Upper lobe of right lung (tissue), 1 donor: Measurements from ENCODE around the gene ZNF211. TPM values are rescaled to one million over a fixed set of nuclear protein-coding genes. Genes with fewer than 3 reads are reported as not detected.

Experiments
- ATAC-seq: fragments of 200-7000 bp; cut with Tn5 transposase; one replicate; pipeline ENCODE4 v1.9.1; 2020; ENCODE audit warnings: mild to moderate bottlenecking, moderate library complexity
- DNase-seq: peaks from one replicate; pipeline ENCODE4 v3.0.0-alpha.2; 2020
- H3K27ac ChIP-seq: fragments of 200-600 bp; one replicate; pipeline ENCODE4 v1.8.0; 2022
- H3K27me3 ChIP-seq: fragments of 200-600 bp; one replicate; pipeline ENCODE4 v1.8.0; 2022; ENCODE audit warnings: mild to moderate bottlenecking
- H3K36me3 ChIP-seq: fragments of 200-600 bp; one replicate; pipeline ENCODE4 v1.8.0; 2022
- H3K4me1 ChIP-seq: fragments of 200-600 bp; one replicate; pipeline ENCODE4 v1.8.0; 2022
- H3K4me3 ChIP-seq: fragments of 200-600 bp; one replicate; pipeline ENCODE4 v1.8.0; 2022; ENCODE audit warnings: mild to moderate bottlenecking
- H3K9me3 ChIP-seq: fragments of 200-600 bp; one replicate; pipeline ENCODE4 v1.8.0; 2022
- intact Hi-C: fragments of 100-400 bp; cut with DNase I; formaldehyde crosslinking; loops from one replicate; pipeline ENCODE4 v1.11.0; 2022
- total RNA-seq: library from RNA; stranded (reverse); fragmentation: NEBNext Ultra II Directional; extraction: Animal tissue kit (Norgen Biotek cat#: 25700); gene quantifications from one replicate; pipeline ENCODE4 v1.2.1, GENCODE V29; 2021
- TF ChIP-seq, protein P1 (sequence below): fragments of 200-600 bp; IDR thresholded peaks from one replicate; pipeline ENCODE4 v1.8.0; 2022; ENCODE audit warnings: antibody characterized with exemption
- donor health status: DM: no; HTN: yes; CAD: no; lungs with severe emphysema.

The ZNF211 gene
- total RNA-seq, 1 donor from 2014 or later = 13.3 TPM

DNA sequence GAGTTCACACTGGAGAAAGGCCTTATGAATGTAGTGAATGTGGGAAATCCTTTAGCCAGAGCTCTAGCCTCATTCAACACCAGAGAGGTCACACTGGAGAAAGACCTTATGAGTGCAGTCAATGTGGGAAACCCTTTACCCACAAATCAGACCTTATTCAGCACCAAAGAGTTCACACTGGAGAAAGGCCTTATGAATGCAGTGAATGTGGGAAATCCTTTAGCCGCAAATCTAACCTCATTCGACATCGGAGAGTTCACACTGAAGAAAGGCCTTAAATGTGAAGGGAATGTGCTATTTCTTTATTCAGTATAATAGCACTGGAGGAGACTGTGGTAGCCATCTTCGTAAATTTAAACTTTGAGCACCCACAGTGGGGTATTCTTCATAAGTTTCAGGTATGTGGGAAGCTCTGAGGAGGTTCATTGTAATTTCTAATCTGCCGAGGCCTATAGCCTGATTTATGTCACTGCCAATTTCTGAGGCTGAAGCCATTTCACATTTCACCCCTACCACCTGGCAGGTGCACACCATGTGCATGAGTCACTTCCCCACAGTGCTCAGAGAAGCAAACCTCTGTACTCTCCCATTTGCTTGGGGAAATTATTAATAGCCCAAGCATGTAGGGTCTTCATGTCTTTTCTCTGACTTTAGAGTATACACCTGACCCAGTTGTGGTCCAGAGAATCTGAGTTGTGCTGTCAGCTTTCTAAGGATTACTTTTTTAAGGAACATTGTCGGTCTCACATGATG lies 55.2 kb downstream of the ZNF211 start:
- Histone ChIP-seq H3K36me3 (peaks cover 19% of the 10 kb centered on the region), H3K27me3 (no peaks in the 10 kb centered on the region), H3K4me1 (peaks cover 2% of the 10 kb centered on the region), H3K27ac (no peak overlapping the region), H3K9me3 (peaks cover 85% of the 10 kb centered on the region), H3K4me3 (no peak overlapping the region)
- DNase-seq = no peak
- intact Hi-C loops = no loop called here
- TF ChIP-seq, protein P1, sequence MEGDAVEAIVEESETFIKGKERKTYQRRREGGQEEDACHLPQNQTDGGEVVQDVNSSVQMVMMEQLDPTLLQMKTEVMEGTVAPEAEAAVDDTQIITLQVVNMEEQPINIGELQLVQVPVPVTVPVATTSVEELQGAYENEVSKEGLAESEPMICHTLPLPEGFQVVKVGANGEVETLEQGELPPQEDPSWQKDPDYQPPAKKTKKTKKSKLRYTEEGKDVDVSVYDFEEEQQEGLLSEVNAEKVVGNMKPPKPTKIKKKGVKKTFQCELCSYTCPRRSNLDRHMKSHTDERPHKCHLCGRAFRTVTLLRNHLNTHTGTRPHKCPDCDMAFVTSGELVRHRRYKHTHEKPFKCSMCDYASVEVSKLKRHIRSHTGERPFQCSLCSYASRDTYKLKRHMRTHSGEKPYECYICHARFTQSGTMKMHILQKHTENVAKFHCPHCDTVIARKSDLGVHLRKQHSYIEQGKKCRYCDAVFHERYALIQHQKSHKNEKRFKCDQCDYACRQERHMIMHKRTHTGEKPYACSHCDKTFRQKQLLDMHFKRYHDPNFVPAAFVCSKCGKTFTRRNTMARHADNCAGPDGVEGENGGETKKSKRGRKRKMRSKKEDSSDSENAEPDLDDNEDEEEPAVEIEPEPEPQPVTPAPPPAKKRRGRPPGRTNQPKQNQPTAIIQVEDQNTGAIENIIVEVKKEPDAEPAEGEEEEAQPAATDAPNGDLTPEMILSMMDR = no peak
- ATAC-seq = no peak

- intact Hi-C loops = no loop called here
- DNase-seq = no peak
- no peak for ATAC-seq
- Histone ChIP-seq H3K27ac (no peak overlapping the region), H3K4me1 (no peaks in the 10 kb centered on the region), H3K9me3 (peaks cover 80% of the 10 kb centered on the region), H3K27me3 (no peaks in the 10 kb centered on the region), H3K4me3 (no peak overlapping the region), H3K36me3 (peaks cover 19% of the 10 kb centered on the region)
- TF ChIP-seq, protein P1 = no peak
These were observed 56.8 kb downstream of the ZNF211 start for GRCh38 chr19:57689750-57690149.

Other genes starting within 250 kb of the ZNF211 start
- 18.6 TPM for gene ZNF548, start 243.3 kb upstream of the ZNF211 start, total RNA-seq
- 12.5 TPM for gene ZNF17, start 222.0 kb upstream of the ZNF211 start, total RNA-seq
- gene ZNF749, start 197.8 kb upstream of the ZNF211 start, total RNA-seq = 7.5 TPM
- 0.75 TPM for gene VN1R1, start 176.0 kb upstream of the ZNF211 start, total RNA-seq
- gene ZNF772, start 155.6 kb upstream of the ZNF211 start, total RNA-seq = 6.6 TPM
- gene ZNF419, start 145.4 kb upstream of the ZNF211 start, total RNA-seq = 9.6 TPM
- gene ZNF773, start 133.2 kb upstream of the ZNF211 start, total RNA-seq = 7.1 TPM
- gene ZNF549, start 105.8 kb upstream of the ZNF211 start, total RNA-seq = 6.4 TPM
- 6.3 TPM for gene ZNF550, start 73.3 kb upstream of the ZNF211 start, total RNA-seq
- gene ZNF416, start 54.3 kb upstream of the ZNF211 start, total RNA-seq = 5.6 TPM
- gene ZIK1, start 49.0 kb upstream of the ZNF211 start, total RNA-seq = 2.9 TPM
- gene ZNF530, start 33.3 kb upstream of the ZNF211 start, total RNA-seq = 2.9 TPM
- gene ZNF134, start 18.9 kb upstream of the ZNF211 start, total RNA-seq = 18.9 TPM
- gene ZSCAN4, start 35.8 kb downstream of the ZNF211 start, total RNA-seq = not detected
- 5.5 TPM for gene ZNF551, start 48.8 kb downstream of the ZNF211 start, total RNA-seq
- gene ZNF154, start 76.0 kb downstream of the ZNF211 start, total RNA-seq = 4.5 TPM
- 7.1 TPM for gene ZNF671, start 94.5 kb downstream of the ZNF211 start, total RNA-seq
- gene ZNF776, start 113.6 kb downstream of the ZNF211 start, total RNA-seq = 15.1 TPM
- 18.5 TPM for gene ZNF586, start 136.5 kb downstream of the ZNF211 start, total RNA-seq
- 10.9 TPM for gene ZNF552, start 181.7 kb downstream of the ZNF211 start, total RNA-seq
- gene ZNF587B, start 197.1 kb downstream of the ZNF211 start, total RNA-seq = 12.2 TPM
- gene ZNF587, start 216.7 kb downstream of the ZNF211 start, total RNA-seq = 27.3 TPM